Stimulated activated naive B cell treated with anti-CD40 and anti-IgM and Interleukin-4, amounts not matched to agents 10 μg/mL and 1 μg/mL and 100 μg/mL, for 72 hours (primary cell): ENCODE measurements around the gene EPB41L4B.

ENCODE experiments used
- ATAC-seq, 2 donors: fragments of 150-1000 bp; cut with Tn5 transposase; replicated peaks; 2 replicates each; pipeline ENCODE4 v1.10.0; 2021; ENCODE audit warnings: moderate library complexity in 1 of 2
- DNase-seq: peaks from one replicate; pipeline ENCODE4 v3.0.0; 2021
- H3K27ac Mint-ChIP-seq: one replicate; pipeline ENCODE4 v1.8.0; 2022; ENCODE audit warnings: mild to moderate bottlenecking, mixed read lengths
- H3K27me3 Mint-ChIP-seq, 2 donors: one replicate each; pipeline ENCODE4 v1.8.0; 2022; ENCODE audit warnings: mixed read lengths in 2 of 2
- H3K36me3 Mint-ChIP-seq, 2 donors: one replicate each; pipeline ENCODE4 v1.8.0; 2022; ENCODE audit warnings: mixed read lengths in 2 of 2, mild to moderate bottlenecking in 1 of 2
- H3K4me1 Mint-ChIP-seq, 2 donors: one replicate each; pipeline ENCODE4 v1.8.0; 2022; ENCODE audit warnings: mixed read lengths in 2 of 2, mild to moderate bottlenecking in 1 of 2
- H3K4me3 Mint-ChIP-seq, 2 donors: one replicate each; pipeline ENCODE4 v1.8.0; 2022; ENCODE audit warnings: mild to moderate bottlenecking in 2 of 2, mixed read lengths in 2 of 2, moderate library complexity in 1 of 2
- H3K9me3 Mint-ChIP-seq, 2 donors: one replicate each; pipeline ENCODE4 v1.8.0; 2022; ENCODE audit warnings: mixed read lengths in 2 of 2, mild to moderate bottlenecking in 1 of 2

Gene EPB41L4B

DNA sequence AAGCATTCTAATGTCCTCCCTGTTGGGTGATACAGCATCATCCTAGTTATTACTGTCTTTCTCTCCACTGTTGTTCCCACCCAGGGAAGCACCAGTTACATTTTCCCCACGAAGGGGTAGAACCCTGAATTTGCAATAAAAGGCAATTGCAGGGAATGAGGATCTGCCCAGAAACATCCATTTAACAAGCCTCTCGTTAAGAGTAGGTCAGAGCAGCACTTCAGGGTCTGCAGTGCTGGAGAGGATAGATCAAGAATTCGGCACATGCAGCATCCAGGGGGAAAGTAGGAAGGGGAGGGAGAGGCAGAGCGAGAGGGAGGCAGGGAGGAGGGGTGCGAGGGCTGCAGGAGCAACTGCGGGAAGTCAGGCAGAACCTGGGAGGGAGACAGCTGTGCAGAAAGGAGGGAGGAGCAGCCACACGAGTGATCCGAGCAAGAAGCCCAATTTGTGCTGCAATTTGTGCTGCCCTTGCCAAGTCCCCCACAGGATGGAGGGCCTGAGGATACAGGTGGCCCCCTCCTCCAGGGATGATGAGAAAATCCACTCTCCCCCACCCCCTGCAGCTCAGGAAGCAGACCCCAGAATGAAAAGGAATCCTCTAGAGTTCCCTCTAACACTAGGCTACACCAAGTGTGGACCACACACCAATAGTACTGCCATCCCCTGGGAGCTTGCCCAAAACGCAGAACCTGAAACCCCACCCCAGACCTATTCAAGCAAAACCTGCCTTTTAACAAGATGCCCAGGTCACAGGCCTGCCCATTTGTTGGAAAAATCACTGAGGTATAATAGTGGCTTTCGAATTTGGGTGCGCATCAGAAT, 62.2 kb downstream of the EPB41L4B start:
- no peak for ATAC-seq
- no peak for DNase-seq

DNA sequence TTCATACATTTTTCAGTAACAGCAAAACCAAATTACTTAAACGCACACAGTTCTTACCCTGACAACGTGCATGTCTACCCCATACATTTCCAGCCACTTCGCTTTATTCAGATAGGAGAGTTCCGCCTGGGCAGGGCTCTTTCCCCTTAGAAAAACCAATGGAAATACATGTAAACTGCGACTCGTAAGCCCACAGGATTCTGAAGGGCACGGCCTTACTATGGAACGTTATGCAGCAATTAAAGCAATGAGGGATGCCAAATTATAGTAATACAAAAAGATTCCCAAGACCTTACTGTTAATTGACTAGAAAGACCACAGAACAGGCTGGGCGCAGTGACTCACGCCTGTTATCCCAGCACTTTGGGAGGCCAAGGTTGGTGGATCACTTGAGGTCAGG, 64.5 kb downstream of the EPB41L4B start:
- Mint-ChIP-seq H3K4me1 (no peaks in the 10 kb centered on the region), H3K4me3 (no peak overlapping the region), H3K27me3 (peaks cover 19 to 33% of the 10 kb centered on the region in 2 donors), H3K9me3 (no peaks in the 10 kb centered on the region), H3K36me3 (no peaks in the 10 kb centered on the region), H3K27ac (no peak overlapping the region)
- DNase-seq (no peak), ATAC-seq (no peak)

More for the DNA sequence above, 62.2 kb downstream of the EPB41L4B start:
- no peaks in the 10 kb centered on the region for H3K4me1 Mint-ChIP-seq
- H3K27ac Mint-ChIP-seq = no peak overlapping the region
- H3K36me3 Mint-ChIP-seq = no peaks in the 10 kb centered on the region
- H3K9me3 Mint-ChIP-seq = no peaks in the 10 kb centered on the region
- peaks cover 8 to 27% of the 10 kb centered on the region in 2 donors for H3K27me3 Mint-ChIP-seq
- H3K4me3 Mint-ChIP-seq = no peak overlapping the region

DNA sequence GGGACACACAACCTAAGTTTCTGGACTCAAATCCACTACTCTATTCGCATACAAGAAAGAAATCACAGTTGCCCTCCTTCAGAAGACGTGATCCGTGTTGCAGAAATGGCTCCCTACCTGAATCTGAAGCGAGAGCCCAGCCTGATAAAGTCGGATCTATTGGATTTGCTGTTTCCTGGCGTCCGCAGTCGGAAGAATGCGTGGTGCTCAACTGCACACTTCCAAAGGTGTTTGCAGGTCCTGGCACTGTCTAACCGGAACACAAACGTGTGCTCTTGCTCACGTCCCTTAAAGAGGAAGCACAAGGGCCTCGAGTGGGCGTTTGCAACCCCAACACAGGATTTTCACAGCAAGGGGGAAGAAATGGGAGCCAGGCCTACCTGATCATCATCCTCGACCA, 65.5 kb downstream of the EPB41L4B start:
- DNase-seq = no peak
- peaks cover 19 to 36% of the 10 kb centered on the region in 2 donors for H3K27me3 Mint-ChIP-seq
- no peak overlapping the region for H3K27ac Mint-ChIP-seq
- H3K9me3 Mint-ChIP-seq = no peaks in the 10 kb centered on the region
- no peaks in the 10 kb centered on the region for H3K36me3 Mint-ChIP-seq
- no peak for ATAC-seq
- no peak overlapping the region for H3K4me3 Mint-ChIP-seq
- H3K4me1 Mint-ChIP-seq = no peaks in the 10 kb centered on the region

DNA sequence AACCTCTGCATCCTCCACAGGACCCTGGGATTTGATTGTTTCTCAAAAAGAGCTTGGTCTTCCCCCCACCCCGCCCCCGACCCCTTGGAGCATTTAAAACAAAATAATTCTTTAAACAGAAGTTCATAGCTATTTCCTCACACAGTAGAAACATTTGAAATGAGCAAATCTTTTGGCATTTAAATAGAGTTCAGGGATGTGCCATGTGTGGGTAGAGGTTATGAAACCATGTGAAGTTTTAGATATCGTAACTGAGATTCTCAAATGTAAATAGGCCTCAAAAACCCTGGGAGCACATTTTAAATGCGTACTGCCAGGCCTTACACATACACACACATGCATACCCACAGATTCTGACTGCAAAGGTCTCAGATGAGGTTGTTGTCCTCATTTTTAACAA, 66.5 kb downstream of the EPB41L4B start:
- no peak overlapping the region for H3K27ac Mint-ChIP-seq
- DNase-seq = no peak
- H3K4me1 Mint-ChIP-seq = no peaks in the 10 kb centered on the region

DNA sequence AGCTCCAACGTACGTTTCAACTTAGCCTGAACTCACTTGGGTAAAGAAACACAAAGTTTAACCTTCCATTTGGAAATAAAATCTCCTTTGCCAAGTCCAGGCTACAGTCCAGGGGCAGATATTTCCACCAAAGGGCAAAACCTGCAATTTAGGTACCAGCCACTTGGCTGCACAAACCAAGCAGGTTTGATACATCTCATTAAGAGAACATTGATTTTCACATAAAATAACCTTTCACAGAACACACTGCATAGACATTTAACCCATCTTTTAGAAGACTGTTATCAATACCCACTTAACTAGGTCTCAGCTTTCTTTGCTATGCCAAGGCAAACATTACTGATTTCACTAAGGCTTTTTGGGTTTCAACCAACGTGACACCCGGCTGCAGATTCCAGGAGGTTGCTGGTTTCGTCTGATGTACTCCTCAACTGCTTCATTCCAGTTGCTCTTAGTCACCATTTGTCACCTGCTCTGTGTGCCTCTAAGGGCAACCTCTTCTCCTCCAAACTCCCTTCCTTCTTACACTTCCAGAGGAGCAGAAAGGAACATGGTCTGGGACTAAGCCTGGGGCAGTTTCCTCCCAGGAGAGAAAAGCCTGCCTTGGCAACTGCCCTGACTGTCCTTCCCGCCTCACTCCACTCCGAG, 67.1 kb downstream of the EPB41L4B start:
- Mint-ChIP-seq H3K4me1 (no peaks in the 10 kb centered on the region), H3K27me3 (peaks cover 19 to 30% of the 10 kb centered on the region in 2 donors), H3K4me3 (no peak overlapping the region), H3K27ac (no peak overlapping the region), H3K9me3 (no peaks in the 10 kb centered on the region), H3K36me3 (no peaks in the 10 kb centered on the region)
- DNase-seq (no peak), ATAC-seq (no peak)

More for the DNA sequence above, 66.5 kb downstream of the EPB41L4B start:
- ATAC-seq = no peak
- no peaks in the 10 kb centered on the region for H3K36me3 Mint-ChIP-seq
- H3K9me3 Mint-ChIP-seq = no peaks in the 10 kb centered on the region
- no peak overlapping the region for H3K4me3 Mint-ChIP-seq
- peaks cover 19 to 32% of the 10 kb centered on the region in 2 donors for H3K27me3 Mint-ChIP-seq

DNA sequence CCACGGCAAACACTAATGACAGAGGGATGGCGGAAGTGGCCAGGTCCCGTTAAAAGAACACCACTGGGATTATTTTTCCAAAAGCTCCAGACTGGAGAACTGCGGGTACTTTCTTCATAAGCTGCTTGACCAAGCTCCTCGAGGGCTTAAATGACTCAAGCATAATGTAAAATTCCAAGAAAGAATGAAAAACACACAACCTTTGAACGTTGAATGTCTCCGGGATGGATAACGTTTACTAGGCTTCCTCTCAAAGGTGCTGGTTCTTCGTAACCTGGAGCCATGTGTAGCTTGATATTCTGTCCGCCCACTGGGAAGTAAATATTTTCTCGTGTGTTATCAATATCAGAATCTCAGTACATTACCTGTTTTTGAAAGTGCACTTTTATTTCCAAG, 67.6 kb downstream of the EPB41L4B start:
- Mint-ChIP-seq H3K4me1 (no peaks in the 10 kb centered on the region), H3K36me3 (no peaks in the 10 kb centered on the region), H3K9me3 (no peaks in the 10 kb centered on the region), H3K27ac (no peak overlapping the region), H3K27me3 (peaks cover 19 to 26% of the 10 kb centered on the region in 2 donors), H3K4me3 (no peak overlapping the region)
- DNase-seq = no peak
- ATAC-seq = no peak

DNA sequence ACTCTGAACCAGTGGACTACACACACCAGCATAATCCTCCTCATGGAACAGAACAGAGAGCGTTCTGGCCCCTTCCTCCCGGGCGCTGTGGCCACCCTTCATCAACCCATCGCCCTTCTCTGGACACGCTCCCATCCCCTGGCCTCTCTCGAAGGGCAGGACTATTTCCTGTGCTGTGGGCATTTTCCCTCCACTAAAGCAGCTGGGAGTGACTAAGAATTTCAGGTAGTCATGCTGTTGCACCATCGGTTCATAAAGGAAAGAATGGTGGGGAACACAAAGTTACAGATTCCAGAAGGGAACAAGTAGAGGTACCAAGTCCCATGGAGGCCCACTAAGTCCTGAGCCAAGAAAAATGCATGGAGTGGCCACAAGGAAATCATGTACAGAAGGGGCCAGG, 68.6 kb downstream of the EPB41L4B start:
- no peak for DNase-seq
- ATAC-seq = no peak
- H3K36me3 Mint-ChIP-seq = no peaks in the 10 kb centered on the region
- H3K4me1 Mint-ChIP-seq = no peaks in the 10 kb centered on the region
- no peak overlapping the region for H3K27ac Mint-ChIP-seq
- no peak overlapping the region for H3K4me3 Mint-ChIP-seq
- H3K9me3 Mint-ChIP-seq = no peaks in the 10 kb centered on the region
- H3K27me3 Mint-ChIP-seq = peaks cover 17 to 19% of the 10 kb centered on the region in 2 donors

DNA sequence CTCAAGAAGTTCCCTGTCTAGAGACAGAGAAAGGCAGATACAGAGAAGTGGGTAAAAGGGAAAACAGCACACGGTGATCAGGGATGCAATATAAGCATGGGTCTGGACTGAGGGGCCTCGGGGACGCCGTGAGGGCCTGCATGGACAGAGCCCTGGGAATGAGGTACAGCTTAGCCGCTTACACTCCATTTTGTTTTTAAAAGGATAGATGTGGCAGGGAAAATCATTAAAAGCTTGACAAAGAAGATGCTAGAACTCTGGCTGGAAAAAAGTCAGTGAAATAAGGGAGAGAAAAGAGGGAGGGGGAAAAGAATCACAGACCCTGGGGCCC, 69.1 kb downstream of the EPB41L4B start:
- ATAC-seq = no peak
- no peak for DNase-seq
- Mint-ChIP-seq H3K4me3 (no peak overlapping the region), H3K36me3 (no peaks in the 10 kb centered on the region), H3K27ac (no peak overlapping the region), H3K4me1 (no peaks in the 10 kb centered on the region), H3K27me3 (peaks cover 12 to 13% of the 10 kb centered on the region in 2 donors), H3K9me3 (no peaks in the 10 kb centered on the region)

DNA sequence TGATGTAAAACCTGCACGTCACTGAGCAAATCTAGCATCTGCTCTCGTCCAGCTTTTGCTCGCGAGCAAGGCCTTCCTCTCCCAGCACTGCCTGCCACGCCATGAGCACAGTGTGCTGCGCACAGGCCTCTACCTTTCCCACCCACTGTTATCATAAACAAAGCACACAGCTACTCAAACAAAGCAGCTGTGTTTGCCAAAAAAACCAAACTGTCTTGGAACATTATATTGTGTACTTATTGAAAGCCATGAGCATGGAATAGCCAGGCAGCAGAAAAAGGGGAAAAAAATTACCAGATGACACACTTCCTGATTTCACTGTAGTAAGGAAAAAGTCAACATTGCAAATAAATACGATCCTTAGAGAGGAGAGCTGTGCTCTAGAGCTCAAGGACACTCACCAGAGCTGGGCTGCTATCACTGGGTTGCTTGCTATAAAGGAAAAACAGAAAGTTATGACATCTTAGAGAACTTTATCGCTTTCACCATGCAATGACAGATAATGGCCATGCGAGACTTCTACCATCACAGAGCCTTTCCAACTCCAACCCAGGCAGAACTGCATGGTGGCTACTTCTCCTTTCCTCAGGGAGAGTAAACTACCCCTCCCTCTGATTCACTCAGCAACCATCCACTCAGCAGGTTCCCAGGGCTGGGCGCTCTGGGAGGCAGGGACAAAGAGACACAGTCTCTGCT, 69.6 kb downstream of the EPB41L4B start:
- Mint-ChIP-seq H3K4me3 (no peak overlapping the region), H3K27ac (no peak overlapping the region), H3K9me3 (no peaks in the 10 kb centered on the region), H3K36me3 (no peaks in the 10 kb centered on the region), H3K27me3 (peaks cover 9 to 16% of the 10 kb centered on the region in 2 donors), H3K4me1 (no peaks in the 10 kb centered on the region)
- ATAC-seq = no peak
- no peak for DNase-seq

DNA sequence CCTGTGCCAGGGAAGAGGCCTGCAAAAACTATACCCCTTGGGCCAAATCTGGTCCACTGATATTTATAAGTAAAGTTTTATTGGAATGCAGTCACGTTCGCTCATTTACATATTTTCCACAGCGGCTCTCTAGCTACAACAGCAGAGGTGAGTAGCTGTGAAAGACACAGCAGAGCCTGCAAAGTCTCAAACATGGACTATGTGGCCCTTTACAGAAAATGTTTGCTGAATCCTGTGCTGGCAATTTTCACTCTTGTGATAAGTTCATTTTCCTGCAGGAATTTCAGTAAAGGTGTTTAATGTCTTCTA, 70.1 kb downstream of the EPB41L4B start:
- ATAC-seq = no peak
- H3K9me3 Mint-ChIP-seq = no peaks in the 10 kb centered on the region
- H3K27me3 Mint-ChIP-seq = peaks cover 14 to 21% of the 10 kb centered on the region in 2 donors
- no peaks in the 10 kb centered on the region for H3K36me3 Mint-ChIP-seq
- no peak for DNase-seq
- no peaks in the 10 kb centered on the region for H3K4me1 Mint-ChIP-seq
- H3K27ac Mint-ChIP-seq = no peak overlapping the region
- H3K4me3 Mint-ChIP-seq = no peak overlapping the region

DNA sequence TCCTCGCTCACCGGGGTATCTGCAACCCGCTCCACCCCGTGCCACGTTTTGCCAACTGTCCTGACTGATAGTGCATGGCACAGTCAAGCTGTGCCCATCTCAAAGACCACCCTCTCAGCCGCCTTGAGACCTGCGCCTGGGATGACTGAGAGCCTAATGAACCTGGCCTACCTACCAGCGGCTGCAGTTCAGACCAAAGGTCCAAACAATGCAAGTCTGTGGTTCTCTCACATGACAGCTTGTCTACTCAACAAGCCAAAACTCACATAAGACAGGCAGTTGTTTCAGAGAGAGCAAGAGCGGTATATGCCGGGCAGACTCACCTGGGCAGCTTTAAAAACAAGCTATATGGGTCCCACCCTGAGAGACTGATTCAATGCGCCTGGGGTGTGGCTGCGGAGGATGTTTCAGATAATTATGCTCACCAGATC, 70.5 kb downstream of the EPB41L4B start:
- no peak for DNase-seq
- H3K4me1 Mint-ChIP-seq = no peaks in the 10 kb centered on the region
- peaks cover 18 to 25% of the 10 kb centered on the region in 2 donors for H3K27me3 Mint-ChIP-seq
- no peak for ATAC-seq
- no peaks in the 10 kb centered on the region for H3K36me3 Mint-ChIP-seq
- no peaks in the 10 kb centered on the region for H3K9me3 Mint-ChIP-seq
- H3K27ac Mint-ChIP-seq = no peak overlapping the region
- no peak overlapping the region for H3K4me3 Mint-ChIP-seq

DNA sequence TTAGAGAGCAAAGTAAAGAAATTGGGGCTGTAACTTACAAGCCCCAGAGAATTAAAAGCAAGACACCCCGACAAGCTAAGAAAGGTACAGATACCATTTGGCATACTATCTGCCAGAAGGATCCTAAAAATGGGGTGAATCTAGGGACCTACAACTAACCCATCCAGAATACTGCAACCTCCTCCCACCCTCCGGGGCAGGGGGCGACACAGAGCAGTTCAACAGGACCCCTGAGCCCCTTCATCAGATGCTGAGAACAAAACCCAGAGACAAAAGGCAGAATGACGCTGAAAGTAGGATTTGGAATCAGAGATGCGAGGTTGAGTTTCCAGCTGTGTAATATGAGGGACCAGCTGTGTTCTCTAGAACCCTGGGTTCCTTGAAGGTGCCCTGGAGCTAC, 71.2 kb downstream of the EPB41L4B start:
- no peaks in the 10 kb centered on the region for H3K9me3 Mint-ChIP-seq
- ATAC-seq (no peak), DNase-seq (no peak)
- no peak overlapping the region for H3K4me3 Mint-ChIP-seq
- no peaks in the 10 kb centered on the region for H3K36me3 Mint-ChIP-seq
- peaks cover 23 to 28% of the 10 kb centered on the region in 2 donors for H3K27me3 Mint-ChIP-seq
- peaks cover 0 to 4% of the 10 kb centered on the region in 2 donors for H3K4me1 Mint-ChIP-seq
- H3K27ac Mint-ChIP-seq = no peak overlapping the region

DNA sequence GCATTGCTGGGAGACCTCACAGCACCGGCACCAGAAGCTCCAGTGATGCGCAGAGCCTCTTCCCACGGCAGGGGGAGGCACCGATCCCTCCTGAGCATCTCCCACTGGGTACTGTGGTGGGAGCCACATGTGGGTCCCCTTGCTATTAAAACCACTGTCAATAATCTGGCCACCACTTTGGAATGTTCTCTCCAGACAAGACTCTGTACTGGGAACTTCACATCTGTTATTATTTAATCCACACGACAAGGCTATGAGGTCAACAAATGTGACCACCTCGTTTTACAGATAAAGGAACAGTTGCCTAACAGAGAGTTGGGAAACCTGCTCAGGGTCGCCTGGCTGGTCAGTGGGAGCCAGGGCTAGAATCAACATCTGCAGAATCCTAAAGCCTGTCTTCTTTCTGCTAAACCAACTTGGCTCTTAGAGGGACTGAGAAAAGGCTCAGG, 72.7 kb downstream of the EPB41L4B start:
- Mint-ChIP-seq H3K27me3 (peaks cover 35 to 38% of the 10 kb centered on the region in 2 donors), H3K27ac (no peak overlapping the region), H3K4me3 (no peak overlapping the region), H3K9me3 (no peaks in the 10 kb centered on the region), H3K4me1 (peaks cover 2 to 8% of the 10 kb centered on the region in 2 donors), H3K36me3 (no peaks in the 10 kb centered on the region)
- no peak for DNase-seq
- no peak for ATAC-seq

DNA sequence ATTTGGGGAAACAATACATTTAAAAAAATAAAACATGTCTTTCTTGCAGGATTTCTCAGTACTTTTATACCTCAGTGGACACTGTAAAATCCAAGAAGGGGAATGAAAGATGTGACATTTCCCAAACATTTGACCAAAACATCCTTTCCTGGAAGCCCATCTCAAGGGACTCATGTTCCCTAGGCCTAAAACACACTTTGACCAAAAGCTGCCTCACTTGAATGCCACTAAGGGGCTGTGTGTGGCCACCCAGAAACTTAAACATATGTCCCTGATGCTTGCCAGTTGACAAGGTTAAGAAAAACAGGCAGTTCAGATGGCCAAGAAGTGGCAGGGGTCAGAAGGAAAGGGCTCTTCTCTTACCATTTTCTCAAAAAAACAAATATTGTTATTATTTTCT, 73.6 kb downstream of the EPB41L4B start:
- H3K36me3 Mint-ChIP-seq = no peaks in the 10 kb centered on the region
- ATAC-seq (no peak), DNase-seq (no peak)
- peaks cover 32 to 38% of the 10 kb centered on the region in 2 donors for H3K27me3 Mint-ChIP-seq
- H3K4me3 Mint-ChIP-seq = no peak overlapping the region
- no peaks in the 10 kb centered on the region for H3K9me3 Mint-ChIP-seq
- H3K4me1 Mint-ChIP-seq = peaks cover 2 to 8% of the 10 kb centered on the region in 2 donors
- H3K27ac Mint-ChIP-seq = no peak overlapping the region

DNA sequence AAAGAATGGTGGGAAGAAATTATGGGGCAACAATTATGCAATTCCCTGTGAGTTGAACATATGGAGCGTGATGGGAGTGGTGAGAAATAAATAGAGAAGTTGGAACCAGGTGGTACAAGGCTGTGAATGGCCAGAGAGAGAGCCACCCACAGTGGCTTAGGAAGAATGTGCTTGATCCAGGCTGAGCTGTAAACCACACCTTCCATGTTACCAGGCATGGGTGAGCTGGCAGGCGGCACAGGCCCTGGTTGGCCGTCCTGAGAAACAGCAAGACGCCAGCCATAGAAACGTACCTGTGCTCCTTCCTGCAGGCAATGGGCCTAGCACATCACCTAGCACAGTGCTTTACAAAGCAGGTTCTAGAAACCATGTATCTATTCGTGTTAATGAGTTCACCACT, 74.3 kb downstream of the EPB41L4B start:
- no peak for DNase-seq
- Mint-ChIP-seq H3K9me3 (no peaks in the 10 kb centered on the region), H3K27me3 (peaks cover 31 to 37% of the 10 kb centered on the region in 2 donors), H3K4me3 (no peak overlapping the region), H3K27ac (no peak overlapping the region), H3K4me1 (peaks cover 2 to 8% of the 10 kb centered on the region in 2 donors), H3K36me3 (no peaks in the 10 kb centered on the region)
- no peak for ATAC-seq
